ENCODE measurements around the gene ZNF227. TPM values are rescaled to one million over a fixed set of nuclear protein-coding genes. Genes with fewer than 3 reads are reported as not detected.
"Not testable (repeated sequence)": the region's sequence is repeated elsewhere in the genome, so short reads cannot be mapped to it uniquely, and the experiment has no call there.

Gene ZNF227
- total and polyA plus RNA-seq, 2 donors (not counting 3 experiments of a cell fraction or from before 2014, with no cell fraction given) = 3.4 to 17.8 TPM

DNA sequence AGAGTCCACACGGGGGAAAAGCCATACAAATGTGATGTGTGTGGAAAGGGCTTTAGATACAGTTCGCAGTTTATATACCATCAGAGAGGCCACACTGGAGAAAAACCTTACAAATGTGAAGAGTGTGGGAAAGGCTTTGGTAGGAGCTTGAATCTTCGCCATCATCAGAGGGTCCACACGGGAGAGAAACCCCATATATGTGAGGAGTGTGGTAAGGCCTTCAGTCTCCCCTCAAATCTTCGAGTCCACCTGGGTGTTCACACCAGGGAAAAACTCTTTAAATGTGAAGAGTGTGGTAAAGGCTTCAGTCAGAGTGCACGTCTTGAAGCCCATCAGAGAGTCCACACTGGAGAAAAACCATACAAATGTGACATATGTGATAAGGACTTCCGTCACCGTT is 24.1 kb downstream of the ZNF227 start:
- Histone ChIP-seq H3K27me3 (ENCODE audit: control insufficient read depth in 2 of 2, insufficient read depth in 2 of 2, low read length in 2 of 2) (no peaks in the 10 kb centered on the region), H3K9me1 (replicated peaks; ENCODE audit: control insufficient read depth, extremely low read depth, insufficient read depth, low read length) (no peaks in the 10 kb centered on the region), H3K36me3 (ENCODE audit: control insufficient read depth in 2 of 2, extremely low read depth in 1 of 2, insufficient read depth in 2 of 2, low read length in 2 of 2) (peaks cover 14 to 30% of the 10 kb centered on the region in 2 experiments), H3K27ac (ENCODE audit: insufficient read depth, low read depth, low read length) (no peak overlapping the region), H3K9ac (replicated peaks; ENCODE audit: extremely low read depth, insufficient read depth, low read length) (no peak overlapping the region), H4K20me1 (replicated peaks; ENCODE audit: control insufficient read depth, extremely low read depth, insufficient read depth, low read length) (no peaks in the 10 kb centered on the region), H2AFZ (ENCODE audit: low read depth, low read length) (no peak overlapping the region), H3K4me1 (ENCODE audit: control insufficient read depth, extremely low read depth, insufficient read depth, low read length) (no peaks in the 10 kb centered on the region), H3K4me3 (replicated peaks in 1 of 3; ENCODE audit: insufficient read depth in 1 of 3, low read depth in 1 of 3, low read length in 3 of 3) (no peak overlapping the region), H3K4me2 (ENCODE audit: insufficient read depth, low read length) (no peak overlapping the region), H3K79me2 (ENCODE audit: control insufficient read depth, insufficient read depth, low read length) (no peaks in the 10 kb centered on the region), H3K9me3 (replicated peaks; ENCODE audit: control insufficient read depth, insufficient read depth, low read length) (no peaks in the 10 kb centered on the region)
- FAIRE-seq (no peak), DNase-seq (ENCODE audit: low read depth, low spot score) (no peak)
- intact Hi-C loops (cut with micrococcal nuclease) (no loop called here), dilution Hi-C loops (cut with MboI; ENCODE audit: extremely low pct_ligation_motif_present, low sequenced_read_pairs) (no loop called here)
- no TSS peak for BruUV-seq (replicated peaks)
- ChIA-PET POLR2A (no interaction called here), CTCF (no interaction called here)
- TF ChIP-seq, protein P1, sequence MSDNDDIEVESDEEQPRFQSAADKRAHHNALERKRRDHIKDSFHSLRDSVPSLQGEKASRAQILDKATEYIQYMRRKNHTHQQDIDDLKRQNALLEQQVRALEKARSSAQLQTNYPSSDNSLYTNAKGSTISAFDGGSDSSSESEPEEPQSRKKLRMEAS (IDR thresholded peaks at IDR 0.05; ENCODE audit: insufficient read depth, insufficient read length) = no peak
- no peak for TF ChIP-seq FOS (IDR thresholded peaks at IDR 0.05; ENCODE audit: borderline replicate concordance, insufficient read depth, low read length)
- TF ChIP-seq JUN (IDR thresholded peaks at IDR 0.05; ENCODE audit: borderline replicate concordance, insufficient read depth, insufficient read length, low read depth) = no peak
- TF ChIP-seq POLR2AphosphoS5 (IDR thresholded peaks at IDR 0.05; ENCODE audit: insufficient read depth, low read depth, low read length) = no peak
- TF ChIP-seq, protein P2, sequence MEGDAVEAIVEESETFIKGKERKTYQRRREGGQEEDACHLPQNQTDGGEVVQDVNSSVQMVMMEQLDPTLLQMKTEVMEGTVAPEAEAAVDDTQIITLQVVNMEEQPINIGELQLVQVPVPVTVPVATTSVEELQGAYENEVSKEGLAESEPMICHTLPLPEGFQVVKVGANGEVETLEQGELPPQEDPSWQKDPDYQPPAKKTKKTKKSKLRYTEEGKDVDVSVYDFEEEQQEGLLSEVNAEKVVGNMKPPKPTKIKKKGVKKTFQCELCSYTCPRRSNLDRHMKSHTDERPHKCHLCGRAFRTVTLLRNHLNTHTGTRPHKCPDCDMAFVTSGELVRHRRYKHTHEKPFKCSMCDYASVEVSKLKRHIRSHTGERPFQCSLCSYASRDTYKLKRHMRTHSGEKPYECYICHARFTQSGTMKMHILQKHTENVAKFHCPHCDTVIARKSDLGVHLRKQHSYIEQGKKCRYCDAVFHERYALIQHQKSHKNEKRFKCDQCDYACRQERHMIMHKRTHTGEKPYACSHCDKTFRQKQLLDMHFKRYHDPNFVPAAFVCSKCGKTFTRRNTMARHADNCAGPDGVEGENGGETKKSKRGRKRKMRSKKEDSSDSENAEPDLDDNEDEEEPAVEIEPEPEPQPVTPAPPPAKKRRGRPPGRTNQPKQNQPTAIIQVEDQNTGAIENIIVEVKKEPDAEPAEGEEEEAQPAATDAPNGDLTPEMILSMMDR (IDR thresholded peaks at IDR 0.05; ENCODE audit: extremely low read depth in 1 of 2, insufficient read depth in 1 of 2, low read depth in 1 of 2, low read length in 2 of 2) = no peak
- no peak for TF ChIP-seq POLR2A (IDR thresholded peaks at IDR 0.05; ENCODE audit: low read depth, low read length)
- TF ChIP-seq GATA2 (IDR thresholded peaks at IDR 0.05; ENCODE audit: insufficient read depth, insufficient read length, low read depth, low read length) = no peak
- no peak for TF ChIP-seq EZH2 (IDR thresholded peaks at IDR 0.05; ENCODE audit: borderline replicate concordance, low read depth, low read length, severe bottlenecking)

DNA sequence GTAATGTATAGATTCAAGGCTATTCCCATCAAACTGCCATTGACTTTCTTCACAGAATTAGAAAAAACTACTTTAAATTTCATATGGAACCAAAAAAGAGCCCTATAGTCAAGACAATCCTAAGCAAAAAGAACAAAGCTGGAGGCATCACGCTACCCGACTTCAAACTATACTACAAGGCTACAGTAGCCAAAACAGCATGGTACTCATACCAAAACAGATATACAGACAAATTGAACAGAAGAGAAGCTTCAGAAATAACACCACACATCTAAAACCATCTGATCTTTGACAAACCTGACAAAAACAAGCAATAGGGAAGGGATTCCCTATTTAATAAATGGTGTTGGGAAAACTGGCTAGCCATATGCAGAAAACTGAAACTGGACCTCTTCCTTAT is 40.0 kb downstream of the ZNF227 start:
- intact Hi-C loops (cut with micrococcal nuclease); H3K36me3 ChIP-seq (ENCODE audit: control insufficient read depth in 2 of 2, extremely low read depth in 1 of 2, insufficient read depth in 2 of 2, low read length in 2 of 2); BruUV-seq (replicated peaks); FAIRE-seq; POLR2A ChIA-PET; H3K9ac ChIP-seq (replicated peaks; ENCODE audit: extremely low read depth, insufficient read depth, low read length); H4K20me1 ChIP-seq (replicated peaks; ENCODE audit: control insufficient read depth, extremely low read depth, insufficient read depth, low read length); H3K9me3 ChIP-seq (replicated peaks; ENCODE audit: control insufficient read depth, insufficient read depth, low read length); H3K79me2 ChIP-seq (ENCODE audit: control insufficient read depth, insufficient read depth, low read length); CTCF ChIA-PET; H3K9me1 ChIP-seq (replicated peaks; ENCODE audit: control insufficient read depth, extremely low read depth, insufficient read depth, low read length); H2AFZ ChIP-seq (ENCODE audit: low read depth, low read length); dilution Hi-C loops (cut with MboI; ENCODE audit: extremely low pct_ligation_motif_present, low sequenced_read_pairs); H3K27me3 ChIP-seq (ENCODE audit: control insufficient read depth in 2 of 2, insufficient read depth in 2 of 2, low read length in 2 of 2); H3K4me2 ChIP-seq (ENCODE audit: insufficient read depth, low read length); H3K4me3 ChIP-seq (replicated peaks in 1 of 3; ENCODE audit: insufficient read depth in 1 of 3, low read depth in 1 of 3, low read length in 3 of 3); H3K27ac ChIP-seq (ENCODE audit: insufficient read depth, low read depth, low read length); DNase-seq (ENCODE audit: low read depth, low spot score); H3K4me1 ChIP-seq (ENCODE audit: control insufficient read depth, extremely low read depth, insufficient read depth, low read length): not testable (repeated sequence)

DNA sequence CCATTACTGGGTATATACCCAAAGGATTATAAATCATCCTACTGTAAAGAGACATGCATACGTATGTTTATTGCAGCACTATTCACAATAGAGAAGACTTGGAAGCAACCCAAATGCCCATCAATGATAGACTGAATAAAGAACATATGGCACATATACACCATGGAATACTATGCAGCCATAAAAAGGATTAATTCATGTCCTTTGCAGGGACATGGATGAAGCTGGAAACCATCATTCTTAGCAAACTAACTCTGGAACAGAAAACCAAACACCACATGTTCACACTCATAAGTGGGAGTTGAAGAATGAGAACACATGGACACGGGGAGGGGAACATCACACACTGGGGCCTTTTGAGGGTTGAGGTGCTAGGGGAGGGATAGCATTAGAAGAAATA is 41.1 kb downstream of the ZNF227 start:
- intact Hi-C loops (cut with micrococcal nuclease); H4K20me1 ChIP-seq (replicated peaks; ENCODE audit: control insufficient read depth, extremely low read depth, insufficient read depth, low read length); H2AFZ ChIP-seq (ENCODE audit: low read depth, low read length); H3K27me3 ChIP-seq (ENCODE audit: control insufficient read depth in 2 of 2, insufficient read depth in 2 of 2, low read length in 2 of 2); H3K27ac ChIP-seq (ENCODE audit: insufficient read depth, low read depth, low read length); FAIRE-seq; H3K79me2 ChIP-seq (ENCODE audit: control insufficient read depth, insufficient read depth, low read length); H3K36me3 ChIP-seq (ENCODE audit: control insufficient read depth in 2 of 2, extremely low read depth in 1 of 2, insufficient read depth in 2 of 2, low read length in 2 of 2); CTCF ChIA-PET; H3K4me3 ChIP-seq (replicated peaks in 1 of 3; ENCODE audit: insufficient read depth in 1 of 3, low read depth in 1 of 3, low read length in 3 of 3); H3K4me1 ChIP-seq (ENCODE audit: control insufficient read depth, extremely low read depth, insufficient read depth, low read length); dilution Hi-C loops (cut with MboI; ENCODE audit: extremely low pct_ligation_motif_present, low sequenced_read_pairs); H3K4me2 ChIP-seq (ENCODE audit: insufficient read depth, low read length); H3K9ac ChIP-seq (replicated peaks; ENCODE audit: extremely low read depth, insufficient read depth, low read length); H3K9me3 ChIP-seq (replicated peaks; ENCODE audit: control insufficient read depth, insufficient read depth, low read length); H3K9me1 ChIP-seq (replicated peaks; ENCODE audit: control insufficient read depth, extremely low read depth, insufficient read depth, low read length); POLR2A ChIA-PET; DNase-seq (ENCODE audit: low read depth, low spot score); BruUV-seq (replicated peaks): not testable (repeated sequence)

Data from endothelial cell of umbilical vein (primary cell).